GM18519 (cell line): Measurements from ENCODE around the gene SWT1.
A peak's percentile ranks its signal among the peaks of the same experiment; 100 is the strongest.
"Not testable (repeated sequence)": the region's sequence is repeated elsewhere in the genome, so short reads cannot be mapped to it uniquely, and the experiment has no call there.

Experiments used
- ATAC-seq: cut with Tn5 transposase; IDR thresholded peaks from one replicate; pipeline ENCODE4 v1.9.1; 2021; ENCODE audit warnings: mild to moderate bottlenecking, moderate library complexity; ENCODE audit not compliant: unreplicated experiment, low FRiP score

SWT1 gene

DNA sequence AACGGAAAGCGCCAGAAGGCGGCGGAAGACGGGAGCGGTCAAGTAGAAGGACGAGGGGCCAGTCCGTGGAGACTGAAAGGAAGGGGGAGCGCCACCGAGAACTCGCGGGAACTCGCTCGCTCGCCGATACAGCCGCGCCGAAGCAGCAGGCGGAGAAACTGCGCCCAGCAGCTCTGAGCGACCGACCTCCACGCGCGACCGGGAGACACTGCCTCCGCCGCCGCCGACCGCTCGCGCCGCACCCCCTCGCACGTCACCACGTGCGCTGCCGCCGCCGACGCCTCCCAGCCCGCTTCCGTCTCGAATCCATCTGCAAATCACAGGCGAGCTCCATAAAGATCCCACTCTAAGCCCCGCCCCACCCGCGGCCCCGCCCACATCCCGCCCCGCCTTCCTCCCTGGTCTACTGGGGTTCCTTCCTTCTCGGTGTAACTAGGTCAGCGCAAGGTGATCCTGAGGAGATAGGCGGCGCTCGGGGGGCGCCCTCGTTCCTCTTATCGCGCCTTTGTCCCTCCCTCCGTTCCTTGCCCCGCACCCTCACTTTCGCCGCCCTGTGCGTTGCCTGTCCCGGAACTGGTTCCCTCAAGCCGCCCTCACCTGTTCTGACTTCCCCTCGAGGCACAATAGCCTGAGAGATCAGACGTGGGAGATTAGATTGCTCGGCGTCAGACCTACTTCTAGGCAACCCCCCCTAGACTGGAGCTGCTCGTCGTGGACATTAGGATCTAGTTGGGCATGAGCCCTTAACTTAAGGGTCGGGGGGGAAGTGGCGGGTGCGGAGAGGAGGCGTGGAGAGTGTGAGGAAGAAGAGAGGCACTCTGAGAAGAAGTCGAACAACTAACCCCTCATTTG is 160.3 kb downstream of the SWT1 start, which contains the start of gene IVNS1ABP:
TSS of gene IVNS1ABP (minus strand) at position 210 of the 852 bp plus-strand sequence. CDS start 7,750 bp downstream, outside the sequence.
- ATAC-seq, result peak; percentile 65

DNA sequence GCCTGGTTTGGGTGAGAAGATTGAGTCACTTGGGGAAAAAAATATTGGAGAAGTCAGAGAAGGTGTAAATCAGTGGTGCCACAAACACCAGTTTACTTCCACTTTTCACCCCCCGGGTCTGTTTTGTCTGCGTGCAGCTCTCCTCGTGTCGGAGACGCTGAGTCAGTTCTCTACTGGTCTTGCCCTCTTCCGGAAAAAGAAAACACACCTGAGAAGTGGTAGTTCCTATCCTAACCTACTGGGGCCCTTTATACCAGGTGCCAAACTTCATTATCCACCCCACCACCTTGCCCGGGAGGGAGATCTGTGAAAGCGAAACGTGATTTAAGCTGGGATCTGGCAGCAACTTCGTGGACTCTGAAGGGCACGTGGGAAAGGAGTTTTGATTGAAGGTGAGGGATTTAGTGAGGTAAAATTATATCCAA is 160.9 kb downstream of the SWT1 start:
- peak; percentile 46 for ATAC-seq

DNA sequence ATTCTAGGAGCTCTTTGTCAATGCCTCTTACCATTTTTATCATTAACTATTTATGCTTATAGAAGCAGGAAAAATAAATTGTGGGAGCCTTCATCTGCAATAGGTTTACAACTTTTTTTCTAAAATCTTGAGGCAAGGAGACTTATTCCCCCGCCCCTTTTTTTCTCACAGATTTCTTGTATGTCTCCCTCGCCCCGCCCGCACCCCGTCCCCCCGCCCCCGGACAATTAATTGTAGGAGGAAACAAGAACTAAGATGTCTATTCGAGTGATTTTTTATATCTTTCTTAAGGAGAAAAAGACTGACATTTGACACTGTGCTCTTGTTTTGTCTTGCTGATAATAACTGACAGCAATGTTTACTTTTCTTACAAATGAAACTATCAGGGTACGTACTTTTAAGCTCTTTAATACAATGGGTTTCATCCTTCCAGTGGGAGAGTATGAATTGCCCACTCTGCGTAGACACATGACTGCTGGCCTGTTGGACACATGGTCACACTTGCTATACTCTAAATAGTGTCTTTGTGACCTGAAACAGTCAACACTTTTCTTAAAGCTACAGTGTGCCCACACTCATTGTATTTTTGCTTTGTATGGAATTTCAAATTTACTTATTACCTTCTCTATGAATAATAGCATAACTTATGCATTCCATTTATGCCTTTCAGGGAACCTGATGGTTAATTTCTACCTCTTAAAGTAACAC is 161.6 kb downstream of the SWT1 start:
- ATAC-seq, result no peak

DNA sequence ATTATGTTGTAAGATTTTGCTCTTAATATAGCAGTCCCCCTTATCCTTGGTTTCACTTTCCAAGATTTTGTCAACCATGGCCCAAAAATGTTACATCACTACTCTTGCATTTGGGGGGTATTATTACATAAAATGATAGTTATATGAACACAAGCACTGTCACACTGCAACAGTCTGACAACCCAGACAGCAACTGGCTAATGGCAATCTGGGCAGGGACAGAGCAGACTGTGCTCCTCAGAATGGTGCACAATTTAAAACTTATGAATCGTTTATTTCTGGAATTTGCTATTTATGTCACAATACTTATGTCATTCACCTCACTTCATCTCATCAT is 162.1 kb downstream of the SWT1 start:
- ATAC-seq, result no peak

DNA sequence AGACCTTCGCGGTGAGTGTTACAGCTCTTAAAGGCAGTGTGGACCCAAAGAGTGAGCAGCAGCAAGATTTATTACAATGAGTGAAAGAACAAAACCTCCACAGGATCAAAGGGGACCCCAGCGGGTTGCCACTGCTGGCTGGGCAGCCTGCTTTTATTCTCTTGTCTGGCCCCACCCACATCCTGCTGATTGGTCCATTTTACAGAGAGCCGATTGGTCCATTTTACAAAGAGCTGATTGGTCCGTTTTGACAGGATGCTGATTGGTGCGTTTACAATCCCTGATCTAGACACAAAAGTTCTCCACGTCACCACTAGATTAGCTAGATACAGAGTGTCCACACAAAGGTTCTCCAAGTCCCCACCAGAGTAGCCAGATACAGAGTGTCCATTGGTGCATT is 164.1 kb downstream of the SWT1 start:
- ATAC-seq, result not testable (repeated sequence)

DNA sequence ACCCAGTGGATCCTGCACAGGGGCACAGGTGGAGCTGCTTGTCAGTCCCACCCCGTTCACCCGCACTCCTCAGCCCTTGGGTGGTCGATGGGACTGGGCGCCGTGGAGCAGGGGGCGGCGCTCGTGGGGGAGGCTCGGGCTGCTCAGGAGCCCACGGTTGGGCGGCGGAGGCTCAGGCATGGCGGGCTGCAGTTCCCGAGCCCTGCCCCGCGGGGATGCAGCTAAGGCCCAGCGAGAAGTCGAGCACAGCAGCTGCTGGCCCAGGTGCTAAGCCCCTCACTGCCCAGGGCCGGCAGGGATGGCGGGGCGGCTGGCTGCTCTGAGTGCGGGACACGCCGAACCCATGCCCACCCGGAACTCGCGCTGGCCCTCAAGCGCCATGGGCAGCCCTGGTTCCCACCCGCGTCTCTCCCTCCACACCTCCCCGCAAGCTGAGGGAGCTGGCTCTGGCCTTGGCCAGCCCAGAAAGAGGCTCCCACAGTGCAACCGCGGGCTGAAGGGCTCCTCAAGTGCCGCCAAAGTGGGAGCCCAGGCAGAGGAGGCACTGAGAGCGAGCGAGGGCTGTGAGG is 164.8 kb downstream of the SWT1 start:
- not testable (repeated sequence) for ATAC-seq

DNA sequence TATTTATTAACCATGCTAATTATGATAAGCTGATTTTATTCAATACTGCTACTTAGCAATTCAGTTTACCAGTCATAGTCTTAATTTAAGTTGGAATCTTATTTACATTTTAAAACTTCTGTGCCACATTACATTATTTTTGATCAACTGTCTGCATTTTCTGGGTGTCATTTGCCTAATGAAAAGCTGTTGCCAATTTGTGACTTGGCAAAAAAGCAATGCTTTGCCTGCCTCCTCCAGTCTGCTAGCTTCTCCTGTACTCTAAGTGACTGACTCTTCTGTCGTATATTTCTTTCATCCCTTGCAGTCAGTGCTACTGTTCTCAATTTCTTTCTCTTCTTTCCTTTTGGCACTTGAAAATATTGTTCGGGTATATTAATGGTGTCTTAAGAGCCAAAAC is 165.7 kb downstream of the SWT1 start:
- no peak for ATAC-seq

DNA sequence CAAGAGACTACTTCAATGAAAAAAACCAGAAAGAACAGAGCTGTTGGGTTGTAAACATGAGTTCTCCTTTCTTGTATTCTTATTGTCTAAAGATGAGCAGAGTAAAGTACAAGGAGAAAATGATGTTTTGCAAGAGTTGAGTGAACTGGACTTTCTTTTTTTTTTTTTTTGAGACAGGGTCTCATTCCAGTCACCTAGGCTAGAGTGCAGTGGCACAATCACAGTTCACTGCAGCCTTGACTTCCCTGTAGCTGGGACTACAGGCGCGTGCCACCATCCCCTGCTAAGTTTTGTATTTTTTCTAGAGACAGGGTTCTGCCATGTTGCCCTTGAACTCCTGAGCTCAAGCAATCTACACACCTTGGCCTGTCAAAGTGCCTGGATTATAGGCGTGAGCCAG is 167.2 kb downstream of the SWT1 start:
- no peak for ATAC-seq

DNA sequence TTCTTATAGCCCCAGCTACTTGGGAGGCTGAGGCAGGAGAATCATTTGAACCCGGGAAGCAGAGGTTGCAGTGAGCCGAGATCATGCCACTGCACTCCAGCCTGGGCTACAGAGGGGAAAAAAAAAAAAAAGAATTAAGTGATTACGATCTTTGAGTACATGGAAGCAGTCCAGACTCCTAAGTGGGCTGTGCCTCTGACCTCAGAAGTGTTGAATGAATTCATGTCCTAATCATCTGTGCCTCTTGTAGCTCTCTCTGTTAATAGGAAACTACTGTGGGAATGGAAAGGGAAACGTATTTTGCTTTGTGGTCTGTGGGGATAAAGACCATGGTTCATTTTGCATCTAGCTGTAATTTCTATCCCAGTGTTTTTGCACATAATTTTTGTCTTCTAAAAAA is 168.4 kb downstream of the SWT1 start:
- no peak for ATAC-seq

DNA sequence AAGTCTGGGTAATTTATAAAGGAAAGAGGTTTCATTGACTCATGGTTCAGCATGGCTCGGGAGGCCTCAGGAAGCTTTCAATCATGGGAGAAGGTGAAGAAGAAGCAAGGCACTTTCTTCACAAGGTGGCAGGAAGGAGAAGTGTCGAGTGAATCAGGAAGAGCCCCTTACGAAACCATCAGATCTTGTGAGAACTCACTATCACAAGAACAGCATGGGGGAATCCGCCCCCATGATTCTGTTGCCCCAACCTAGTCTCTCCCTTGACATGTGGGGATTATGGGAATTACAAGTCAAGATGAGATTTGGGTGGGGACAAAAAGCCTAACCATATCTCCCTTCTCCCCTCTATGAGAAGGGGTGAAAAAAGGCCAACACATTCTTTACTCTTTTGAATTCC is 171.3 kb downstream of the SWT1 start:
- no peak for ATAC-seq

DNA sequence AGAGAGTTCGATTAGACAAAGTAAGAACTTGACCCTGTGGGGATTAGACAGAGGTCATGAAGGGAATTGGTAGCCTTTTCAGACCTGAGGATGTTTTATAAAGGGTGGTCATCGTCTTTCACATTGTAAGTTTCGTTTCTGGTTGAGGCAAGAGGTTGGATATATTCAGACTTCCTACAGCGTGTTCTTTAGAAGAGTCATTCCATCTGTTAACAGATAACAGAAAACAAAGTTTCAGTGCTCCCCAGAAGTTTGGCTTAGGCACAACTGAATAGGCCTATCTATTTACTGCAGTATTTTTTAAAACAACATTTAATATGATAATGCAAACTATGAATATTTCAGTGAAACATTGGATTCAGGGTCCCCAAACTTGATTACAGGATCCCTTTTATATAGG is 177.2 kb downstream of the SWT1 start:
- no peak for ATAC-seq

DNA sequence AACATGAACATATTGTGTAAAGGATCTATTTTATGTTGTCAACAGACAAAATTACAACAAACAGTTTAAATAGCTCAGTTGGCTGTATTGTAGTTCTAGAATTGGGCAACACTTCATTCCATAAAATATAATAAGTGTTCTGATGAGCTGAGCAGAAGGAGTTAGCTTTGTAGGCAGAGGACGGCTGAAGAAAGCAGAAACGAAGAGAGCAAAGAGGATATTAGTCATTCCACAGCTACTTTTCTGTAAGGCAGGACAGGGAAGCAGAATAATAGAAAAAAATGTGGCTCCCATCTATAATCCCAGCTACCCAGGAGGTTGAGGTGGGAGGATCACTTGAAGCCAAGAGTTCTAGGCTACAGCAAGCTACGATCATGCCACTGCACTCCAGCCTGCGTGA is 180.3 kb downstream of the SWT1 start:
- ATAC-seq, result no peak

DNA sequence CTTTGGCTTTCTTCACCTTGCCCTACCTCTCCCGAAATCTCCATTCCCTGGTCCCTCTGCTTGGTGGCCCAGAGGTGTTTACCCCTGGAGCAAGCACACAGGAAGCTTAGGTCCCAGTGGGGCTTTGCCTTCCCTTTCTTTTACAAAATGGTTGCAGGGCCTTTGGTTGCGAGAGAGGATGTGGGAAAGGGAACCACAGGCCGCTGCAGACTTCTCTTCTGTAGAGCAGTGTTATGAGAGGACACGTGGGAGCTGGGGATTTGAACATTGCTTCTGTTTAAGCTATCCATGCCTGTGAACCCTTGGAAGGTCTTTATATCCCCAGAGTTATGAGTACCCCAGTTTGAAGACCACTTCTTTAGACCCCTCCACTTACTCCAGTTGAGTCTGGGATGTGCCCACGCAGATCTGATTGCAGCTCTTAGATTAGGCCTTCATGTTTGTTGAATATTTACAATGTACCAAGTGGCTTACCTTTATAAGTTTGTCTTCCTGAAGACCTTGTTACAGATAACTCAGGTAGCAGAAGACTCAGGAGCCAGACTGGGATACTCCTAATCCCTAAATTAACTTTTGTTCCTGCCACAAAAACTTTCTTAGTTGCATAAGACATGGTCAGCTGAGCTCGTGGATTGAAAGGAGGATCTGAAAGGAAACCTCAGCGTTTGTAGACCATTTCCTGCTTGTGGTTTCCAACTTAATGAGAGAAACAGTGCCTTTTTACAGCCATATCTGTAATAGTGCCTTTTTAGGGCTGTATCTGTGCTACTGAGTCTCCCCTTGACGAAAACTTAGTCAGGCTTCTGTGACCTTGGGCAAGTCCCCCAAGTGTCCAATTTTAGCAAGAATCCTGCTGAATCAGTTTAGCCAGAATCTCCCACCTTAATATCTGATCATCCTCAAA is 182.0 kb downstream of the SWT1 start:
- ATAC-seq, result peak; percentile 98

DNA sequence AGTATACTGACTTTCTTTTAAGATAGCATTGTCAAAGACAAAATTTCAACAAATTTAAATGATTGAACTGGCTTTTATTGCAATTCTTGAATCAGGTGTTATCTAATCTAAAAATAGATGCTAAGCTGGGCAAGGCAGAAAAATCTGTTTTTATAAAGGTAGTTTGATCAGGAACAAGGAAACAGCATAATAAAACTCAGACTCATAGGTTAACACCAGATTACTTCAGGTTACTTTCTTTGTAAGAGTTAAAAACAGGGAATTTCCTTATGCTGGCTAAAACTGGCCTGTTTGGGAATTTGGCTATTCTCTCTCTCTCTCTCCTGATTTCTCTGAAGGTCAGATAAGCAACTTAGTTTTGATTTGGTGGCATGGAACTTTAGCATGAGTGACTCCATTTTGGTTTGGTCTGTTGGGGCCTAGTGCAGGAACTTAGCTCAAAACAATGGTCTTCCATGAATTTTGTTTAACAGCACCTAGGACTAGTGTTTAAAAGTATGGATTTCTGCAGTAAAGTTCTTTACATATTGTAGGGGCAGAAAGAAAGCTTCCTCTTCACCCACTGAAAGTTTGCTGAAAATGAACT is 184.3 kb downstream of the SWT1 start:
- ATAC-seq, result no peak
